HG03460 (cell line): ENCODE data around the gene LYRM1.
"Not testable (repeated sequence)": the region's sequence is repeated elsewhere in the genome, so short reads cannot be mapped to it uniquely, and the experiment has no call there.

Source experiments
- ATAC-seq: cut with Tn5 transposase; IDR thresholded peaks from one replicate; pipeline ENCODE4 v1.9.1; 2021; ENCODE audit not compliant: unreplicated experiment

LYRM1 gene

GRCh38 chr16:20971401-20971800 is 70.8 kb downstream of the LYRM1 start:
- no peak for ATAC-seq

- ATAC-seq, result not testable (repeated sequence)
Measured at GRCh38 chr16:20973201-20973600, 72.6 kb downstream of the LYRM1 start.
